ENCODE measurements around the gene DDTL. TPM values are rescaled to one million over a fixed set of nuclear protein-coding genes. Genes with fewer than 3 reads are reported as not detected.
"Not testable (repeated sequence)": the region's sequence is repeated elsewhere in the genome, so short reads cannot be mapped to it uniquely, and the experiment has no call there.

The DDTL gene
- total and polyA plus RNA-seq, 2 donors (not counting 3 experiments of a cell fraction or from before 2014, with no cell fraction given): 0.57 to 2.7 TPM

DNA sequence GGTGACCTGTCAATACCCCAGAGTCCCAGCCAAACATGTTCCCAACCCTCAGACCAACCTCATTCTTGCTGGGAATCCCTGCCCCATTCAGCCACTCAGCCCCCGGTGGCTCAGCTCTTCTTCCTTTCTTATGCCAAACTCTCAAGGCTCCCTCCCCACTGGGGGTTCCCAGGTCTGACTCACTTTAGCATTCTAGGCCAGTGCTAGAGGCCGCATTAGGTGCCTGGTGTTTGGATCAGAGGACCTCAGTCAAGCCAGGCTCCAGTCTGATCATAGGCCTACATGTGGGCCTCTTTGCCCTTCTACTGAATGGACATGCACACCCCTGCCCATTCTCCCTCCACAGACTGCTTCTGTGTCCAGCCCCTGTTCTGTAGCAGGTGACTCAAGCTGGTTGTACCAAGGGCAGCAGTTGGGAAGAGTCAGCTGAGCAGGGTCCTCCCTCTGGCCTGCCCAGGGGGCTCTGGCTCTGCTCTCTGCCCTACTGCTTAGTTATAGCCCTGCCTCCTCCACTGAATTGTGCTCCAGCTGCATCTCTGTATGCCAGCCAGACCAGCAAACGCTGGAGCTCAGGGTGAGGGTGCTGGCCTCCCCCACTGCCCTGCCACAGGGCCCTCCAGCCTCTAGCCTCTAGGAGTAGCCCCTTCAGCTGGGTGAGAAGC, 23.0 kb downstream of the DDTL start:
- FAIRE-seq; dilution Hi-C loops (cut with MboI; ENCODE audit: extremely low pct_ligation_motif_present, low sequenced_read_pairs); H2AFZ ChIP-seq (ENCODE audit: low read depth, low read length); H3K27me3 ChIP-seq (ENCODE audit: control insufficient read depth in 2 of 2, insufficient read depth in 2 of 2, low read length in 2 of 2); H3K36me3 ChIP-seq (ENCODE audit: control insufficient read depth in 2 of 2, extremely low read depth in 1 of 2, insufficient read depth in 2 of 2, low read length in 2 of 2); BruUV-seq (replicated peaks); H3K4me3 ChIP-seq (replicated peaks in 1 of 3; ENCODE audit: insufficient read depth in 1 of 3, low read depth in 1 of 3, low read length in 3 of 3); H3K9me1 ChIP-seq (replicated peaks; ENCODE audit: control insufficient read depth, extremely low read depth, insufficient read depth, low read length); POLR2A ChIA-PET; H3K4me1 ChIP-seq (ENCODE audit: control insufficient read depth, extremely low read depth, insufficient read depth, low read length); H3K9ac ChIP-seq (replicated peaks; ENCODE audit: extremely low read depth, insufficient read depth, low read length); H3K27ac ChIP-seq (ENCODE audit: insufficient read depth, low read depth, low read length); H4K20me1 ChIP-seq (replicated peaks; ENCODE audit: control insufficient read depth, extremely low read depth, insufficient read depth, low read length); H3K9me3 ChIP-seq (replicated peaks; ENCODE audit: control insufficient read depth, insufficient read depth, low read length); H3K4me2 ChIP-seq (ENCODE audit: insufficient read depth, low read length); DNase-seq (ENCODE audit: low read depth, low spot score); intact Hi-C loops (cut with micrococcal nuclease); H3K79me2 ChIP-seq (ENCODE audit: control insufficient read depth, insufficient read depth, low read length): not testable (repeated sequence)
- CTCF ChIA-PET: interaction anchor here (0.7 kb wide), 1 partner anchor 14 kb away, joined by 3 read pairs; no protein-coding TSS in a partner anchor

DNA sequence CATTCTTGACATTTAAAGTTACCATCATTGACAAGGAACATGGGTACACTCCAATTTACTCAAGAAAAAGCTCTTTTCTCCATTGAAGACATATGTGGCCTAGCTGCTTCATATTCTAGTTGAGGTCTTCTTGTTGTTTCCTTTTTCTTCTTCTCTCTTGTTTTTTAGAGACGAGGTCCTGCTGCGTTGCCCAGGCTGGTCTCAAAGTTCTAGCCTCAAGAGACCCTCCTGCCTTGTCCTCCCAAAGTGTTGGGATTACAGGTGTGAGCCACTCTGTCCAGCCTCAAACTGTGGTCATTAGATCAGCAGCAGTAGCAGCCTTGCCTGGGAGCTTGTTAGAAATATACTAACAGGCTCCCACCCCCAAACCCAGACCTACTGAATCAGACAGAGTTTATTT, 26.4 kb downstream of the DDTL start:
- CTCF ChIA-PET; dilution Hi-C loops (cut with MboI; ENCODE audit: extremely low pct_ligation_motif_present, low sequenced_read_pairs); H3K9me3 ChIP-seq (replicated peaks; ENCODE audit: control insufficient read depth, insufficient read depth, low read length); H3K4me1 ChIP-seq (ENCODE audit: control insufficient read depth, extremely low read depth, insufficient read depth, low read length); H3K4me3 ChIP-seq (replicated peaks in 1 of 3; ENCODE audit: insufficient read depth in 1 of 3, low read depth in 1 of 3, low read length in 3 of 3); POLR2A ChIA-PET; H4K20me1 ChIP-seq (replicated peaks; ENCODE audit: control insufficient read depth, extremely low read depth, insufficient read depth, low read length); H3K27me3 ChIP-seq (ENCODE audit: control insufficient read depth in 2 of 2, insufficient read depth in 2 of 2, low read length in 2 of 2); H3K27ac ChIP-seq (ENCODE audit: insufficient read depth, low read depth, low read length); H3K9ac ChIP-seq (replicated peaks; ENCODE audit: extremely low read depth, insufficient read depth, low read length); H3K9me1 ChIP-seq (replicated peaks; ENCODE audit: control insufficient read depth, extremely low read depth, insufficient read depth, low read length); intact Hi-C loops (cut with micrococcal nuclease); H3K4me2 ChIP-seq (ENCODE audit: insufficient read depth, low read length); BruUV-seq (replicated peaks); H3K79me2 ChIP-seq (ENCODE audit: control insufficient read depth, insufficient read depth, low read length); FAIRE-seq; H2AFZ ChIP-seq (ENCODE audit: low read depth, low read length); DNase-seq (ENCODE audit: low read depth, low spot score); H3K36me3 ChIP-seq (ENCODE audit: control insufficient read depth in 2 of 2, extremely low read depth in 1 of 2, insufficient read depth in 2 of 2, low read length in 2 of 2): not testable (repeated sequence)

DNA sequence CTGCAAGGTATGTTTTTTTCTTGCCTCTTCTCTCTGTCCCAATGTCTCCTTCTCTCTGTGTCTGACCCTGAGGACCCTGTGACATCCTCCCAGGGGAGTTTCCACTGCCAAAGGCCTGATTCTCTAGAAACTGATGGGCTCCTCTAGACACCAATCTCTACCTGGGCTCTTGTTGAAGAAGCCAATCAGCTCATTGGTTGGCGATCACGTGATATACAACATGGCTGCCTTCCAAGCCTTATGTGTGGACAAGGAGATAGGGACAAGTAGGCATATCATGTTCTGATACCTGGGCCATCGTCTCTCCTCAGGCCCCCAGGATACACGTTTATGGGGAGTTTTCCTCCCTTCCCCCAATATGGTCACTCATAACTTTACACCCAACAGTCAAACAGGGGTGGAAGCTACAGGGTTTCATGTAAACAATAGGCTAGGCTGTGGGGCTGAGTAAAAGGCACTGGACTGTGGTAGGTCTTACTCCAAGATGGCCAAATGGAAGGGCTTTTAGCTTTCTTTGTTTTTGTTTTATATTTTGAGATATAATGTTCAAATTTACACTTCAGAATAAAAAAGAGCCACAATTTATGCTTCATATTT, 27.0 kb downstream of the DDTL start:
- dilution Hi-C loops (cut with MboI; ENCODE audit: extremely low pct_ligation_motif_present, low sequenced_read_pairs); POLR2A ChIA-PET; H3K9me1 ChIP-seq (replicated peaks; ENCODE audit: control insufficient read depth, extremely low read depth, insufficient read depth, low read length); H3K4me1 ChIP-seq (ENCODE audit: control insufficient read depth, extremely low read depth, insufficient read depth, low read length); DNase-seq (ENCODE audit: low read depth, low spot score); H3K4me2 ChIP-seq (ENCODE audit: insufficient read depth, low read length); H3K79me2 ChIP-seq (ENCODE audit: control insufficient read depth, insufficient read depth, low read length); H3K4me3 ChIP-seq (replicated peaks in 1 of 3; ENCODE audit: insufficient read depth in 1 of 3, low read depth in 1 of 3, low read length in 3 of 3); H3K36me3 ChIP-seq (ENCODE audit: control insufficient read depth in 2 of 2, extremely low read depth in 1 of 2, insufficient read depth in 2 of 2, low read length in 2 of 2); CTCF ChIA-PET; H2AFZ ChIP-seq (ENCODE audit: low read depth, low read length); intact Hi-C loops (cut with micrococcal nuclease); H3K9ac ChIP-seq (replicated peaks; ENCODE audit: extremely low read depth, insufficient read depth, low read length); H3K27me3 ChIP-seq (ENCODE audit: control insufficient read depth in 2 of 2, insufficient read depth in 2 of 2, low read length in 2 of 2); H4K20me1 ChIP-seq (replicated peaks; ENCODE audit: control insufficient read depth, extremely low read depth, insufficient read depth, low read length); H3K9me3 ChIP-seq (replicated peaks; ENCODE audit: control insufficient read depth, insufficient read depth, low read length); BruUV-seq (replicated peaks); H3K27ac ChIP-seq (ENCODE audit: insufficient read depth, low read depth, low read length): not testable (repeated sequence)
- FAIRE-seq: peak; percentile 35
